Esophagus muscularis mucosa (tissue), 4 donors: Measurements from ENCODE around the gene CPED1. TPM values are rescaled to one million over a fixed set of nuclear protein-coding genes. Genes with fewer than 3 reads are reported as not detected.

Experiments used
- DNase-seq: peaks from one replicate; pipeline ENCODE4 v3.0.0-alpha.2; 2017; ENCODE audit errors: extremely low spot score
- H3K27ac ChIP-seq, 4 donors: fragments of 200-600 bp; sonication (generic); replicated peaks in 1 of 4; 1 replicate in 3 of 4; 2 replicates in 1 of 4; pipeline ENCODE4 v1.5.1; 2016 to 2019; ENCODE audit warnings: mild to moderate bottlenecking in 1 of 4
- H3K27me3 ChIP-seq, 4 donors: fragments of 200-600 bp; sonication (generic); one replicate each; pipeline versions ENCODE4 v1.5.1 to v1.6.0; 2016 to 2019
- H3K36me3 ChIP-seq, 4 donors: fragments of 200-600 bp; sonication (generic); one replicate each; pipeline ENCODE4 v1.5.1; 2016 to 2019
- H3K4me1 ChIP-seq, 4 donors: fragments of 200-600 bp; sonication (generic); one replicate each; pipeline ENCODE4 v1.5.1; 2016 to 2019
- H3K4me3 ChIP-seq, 4 donors: fragments of 200-600 bp; sonication (generic); 1 replicate in 2 of 4; 2 replicates in 2 of 4; pipeline ENCODE4 v1.5.1; 2016 to 2019; ENCODE audit warnings: mild to moderate bottlenecking in 4 of 4, moderate library complexity in 1 of 4
- H3K9me3 ChIP-seq, 4 donors: fragments of 200-600 bp; sonication (generic); 1 replicate in 3 of 4; 2 replicates in 1 of 4; pipeline ENCODE4 v1.5.1; 2016 to 2019
- CTCF ChIP-seq, 3 experiments: fragments of 200-600 bp in 2 of 3; fragments of 450-650 bp in 1 of 3; sonication (generic) in 2 of 3; IDR thresholded peaks; one replicate each; pipeline ENCODE4 v1.5.1; 2017 to 2019; ENCODE audit warnings: antibody characterized with exemption in 3 of 3, mild to moderate bottlenecking in 2 of 3, moderate library complexity in 1 of 3
- EP300 ChIP-seq: sonication (generic); formaldehyde crosslinking; IDR thresholded peaks from one replicate; pipeline ENCODE4 v1.6.1; 2017; ENCODE audit warnings: antibody characterized with exemption
- POLR2A ChIP-seq: fragments of 450-650 bp; IDR thresholded peaks from one replicate; pipeline ENCODE4 v1.6.1; 2017; ENCODE audit warnings: antibody characterized with exemption, moderate library complexity, mild to moderate bottlenecking, low read depth
- POLR2AphosphoS5 ChIP-seq, 2 donors: sonication (generic); formaldehyde crosslinking; IDR thresholded peaks; one replicate each; pipeline ENCODE4 v1.6.1; 2017; ENCODE audit warnings: antibody characterized with exemption in 2 of 2
- WGBS: methylation state at CpG from one replicate; pipeline ENCODE4 v1.1.5; 2018; 5-methylcytosine and 5-hydroxymethylcytosine counted together
- intact Hi-C: fragments of 100-400 bp; cut with DNase I; formaldehyde crosslinking; loops from one replicate; pipeline ENCODE4 v1.15.1; 2023
- total RNA-seq, 4 donors: library from RNA; depleted of rRNA; stranded (reverse); fragments of >200 nt; gene quantifications; one replicate each; pipeline versions ENCODE4 v1.1.0 to v1.2.1, GENCODE V29; 2016

Gene CPED1
- total RNA-seq, 4 donors from 2014 or later: 28.1 to 81.8 (median 32.0) TPM

GRCh38 chr7:120994512-120995410, 6.2 kb downstream of the CPED1 start:
- DNase-seq: no peak
- Histone ChIP-seq H3K36me3 (no peaks in the 10 kb centered on the region), H3K9me3 (no peaks in the 10 kb centered on the region), H3K27me3 (no peaks in the 10 kb centered on the region), H3K4me3 (no peak overlapping the region), H3K27ac (peak overlapping the region in 1 of 4 donors; percentile 2), H3K4me1 (peaks cover 35 to 72% (median 67%) of the 10 kb centered on the region in 4 donors)
- TF ChIP-seq CTCF (IDR thresholded peaks at IDR 0.05) (no peak), POLR2A (no peak), POLR2AphosphoS5 (IDR thresholded peaks at IDR 0.05) (no peak), EP300 (no peak)
- intact Hi-C loops: no loop called here
- 81% methylated on average over 5 of the region's 5 CpGs for WGBS

DNA sequence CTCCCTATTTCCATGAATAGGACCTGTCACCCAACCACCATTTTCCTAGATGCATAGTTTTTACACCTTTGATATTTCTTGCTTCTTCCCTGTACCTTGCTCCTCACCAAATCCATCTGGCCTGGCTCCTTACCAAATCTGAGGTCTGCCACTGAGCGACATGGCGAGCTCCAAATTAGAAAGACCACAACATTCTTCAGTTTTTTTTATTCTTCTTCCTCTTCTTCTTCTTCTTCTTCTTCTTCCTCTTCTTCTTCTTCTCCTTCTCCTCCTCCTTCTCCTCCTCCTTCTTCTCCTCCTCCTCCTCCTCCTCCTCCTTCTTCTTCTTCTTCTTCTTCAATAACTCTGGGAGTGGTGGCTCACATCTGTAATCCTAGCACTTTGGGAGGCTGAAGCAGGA, 7.1 kb downstream of the CPED1 start:
- intact Hi-C loops: no loop called here
- no peak overlapping the region for H3K4me3 ChIP-seq
- no peak for DNase-seq
- no peaks in the 10 kb centered on the region for H3K36me3 ChIP-seq
- H3K27me3 ChIP-seq: no peaks in the 10 kb centered on the region
- TF ChIP-seq POLR2AphosphoS5 (IDR thresholded peaks at IDR 0.05) (no peak), POLR2A (no peak)
- H3K4me1 ChIP-seq: peaks cover 41 to 72% (median 64%) of the 10 kb centered on the region in 4 donors
- H3K27ac ChIP-seq: peak overlapping the region in 2 of 4 donors; percentile 14 to 25
- no peaks in the 10 kb centered on the region for H3K9me3 ChIP-seq
- WGBS: 63% methylated on average over 2 of the region's 2 CpGs

DNA sequence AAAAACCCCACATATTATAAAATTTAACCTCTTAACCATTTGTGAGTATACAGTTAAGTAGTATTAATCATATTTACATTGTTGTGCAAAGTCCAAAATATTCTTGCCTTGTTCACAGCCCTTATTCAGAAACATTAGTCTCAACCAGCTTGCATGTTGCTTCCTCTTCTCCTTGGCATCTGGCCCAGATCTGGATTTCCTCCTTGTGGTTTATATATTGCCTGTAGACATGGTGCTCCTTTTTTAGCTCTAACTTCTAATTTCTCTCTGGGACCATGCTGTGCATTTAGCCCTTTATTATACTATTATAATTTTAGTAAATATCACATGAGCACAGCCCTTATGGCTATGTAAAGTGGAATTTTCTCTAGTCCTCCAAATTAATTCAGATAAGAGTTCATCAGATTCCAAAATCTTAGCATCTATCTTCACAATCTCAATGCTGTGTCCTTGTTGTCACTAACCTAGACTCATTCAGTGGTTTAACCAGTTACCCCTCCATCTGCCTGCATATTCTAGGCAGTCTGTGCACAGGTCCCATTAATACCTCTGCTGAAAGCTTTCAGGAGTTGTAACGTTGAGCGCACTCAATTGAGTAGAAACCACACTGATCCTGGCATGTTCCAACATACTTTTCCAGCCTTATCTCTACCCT, 7.9 kb downstream of the CPED1 start:
- TF ChIP-seq POLR2AphosphoS5 (IDR thresholded peaks at IDR 0.05): peak in 1 of 2 donors; percentile 12
- no peak for TF ChIP-seq EP300
- TF ChIP-seq POLR2A: no peak
- no peak for TF ChIP-seq CTCF (IDR thresholded peaks at IDR 0.05)
- Histone ChIP-seq H3K4me1 (peaks cover 46 to 64% (median 58%) of the 10 kb centered on the region in 4 donors), H3K27me3 (no peaks in the 10 kb centered on the region), H3K27ac (peak overlapping the region in 2 of 4 donors; percentile 16 to 25), H3K9me3 (no peaks in the 10 kb centered on the region), H3K36me3 (no peaks in the 10 kb centered on the region), H3K4me3 (no peak overlapping the region)
- DNase-seq: no peak
- intact Hi-C loops: no loop called here
- 86% methylated on average over 2 of the region's 2 CpGs for WGBS

DNA sequence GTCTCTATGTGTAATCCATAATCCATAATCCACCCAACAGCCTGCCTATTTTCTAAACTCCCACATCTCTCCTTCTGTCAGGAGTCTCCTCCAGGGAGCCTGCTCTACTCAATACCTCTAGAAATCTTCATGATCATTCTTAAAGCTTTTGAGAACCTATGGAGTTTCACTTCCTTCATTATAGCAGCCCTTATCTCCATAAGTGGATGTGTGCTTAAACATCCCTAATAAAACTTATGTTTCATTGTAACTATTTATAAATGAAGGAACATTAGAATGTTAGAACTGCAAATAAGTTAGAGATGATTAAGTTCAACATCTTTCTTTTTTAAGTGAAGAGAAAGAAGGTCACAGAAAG, 8.5 kb downstream of the CPED1 start:
- peak overlapping the region in 2 of 4 donors; percentile 16 to 25 for H3K27ac ChIP-seq
- H3K9me3 ChIP-seq: no peaks in the 10 kb centered on the region
- no peak for TF ChIP-seq CTCF (IDR thresholded peaks at IDR 0.05)
- TF ChIP-seq POLR2A: no peak
- no peak for TF ChIP-seq POLR2AphosphoS5 (IDR thresholded peaks at IDR 0.05)
- no peak for TF ChIP-seq EP300
- intact Hi-C loops: no loop called here
- H3K4me3 ChIP-seq: no peak overlapping the region
- H3K36me3 ChIP-seq: no peaks in the 10 kb centered on the region
- no peak for DNase-seq
- peaks cover 47 to 60% (median 56%) of the 10 kb centered on the region in 4 donors for H3K4me1 ChIP-seq
- no peaks in the 10 kb centered on the region for H3K27me3 ChIP-seq

GRCh38 chr7:120997882-120998474, 9.5 kb downstream of the CPED1 start:
- H3K4me1 ChIP-seq: peaks cover 52 to 59% (median 55%) of the 10 kb centered on the region in 4 donors
- 87% methylated on average over 7 of the region's 7 CpGs for WGBS
- H3K4me3 ChIP-seq: no peak overlapping the region
- no peak for TF ChIP-seq CTCF (IDR thresholded peaks at IDR 0.05)
- no peak for TF ChIP-seq POLR2AphosphoS5 (IDR thresholded peaks at IDR 0.05)
- TF ChIP-seq EP300: no peak
- no peak for TF ChIP-seq POLR2A
- no peak for DNase-seq
- peak overlapping the region in 2 of 4 donors; percentile 16 to 24 for H3K27ac ChIP-seq
- no peaks in the 10 kb centered on the region for H3K27me3 ChIP-seq
- H3K36me3 ChIP-seq: no peaks in the 10 kb centered on the region
- intact Hi-C loops: no loop called here
- H3K9me3 ChIP-seq: no peaks in the 10 kb centered on the region
